Tracheal epithelial cell (primary cell): Measurements from ENCODE around the gene GZMM. TPM values are rescaled to one million over a fixed set of nuclear protein-coding genes. Genes with fewer than 3 reads are reported as not detected.

Experiments
- total RNA-seq: library from RNA; depleted of rRNA; stranded (reverse); fragments of >200 nt; gene quantifications from 2 replicates; pipeline ENCODE4 v1.2.1, GENCODE V29; 2014

GZMM gene
- not detected in 2 replicates for total RNA-seq

GRCh38 chr19:543910-544608 is at the start of gene GZMM:
TSS of gene GZMM (plus strand) at chr19:544053. CDS start at chr19:544072, 19 bp downstream.

GRCh38 chr19:496112-496665 is 47.7 kb upstream of the GZMM start, which contains the start of gene MADCAM1:
TSS of gene MADCAM1 (plus strand) at chr19:496486. CDS start at chr19:496500, 14 bp downstream.

GRCh38 chr19:507286-508203 is 36.3 kb upstream of the GZMM start, which contains the start of gene TPGS1:
TSS of gene TPGS1 (plus strand) at chr19:507497. CDS start at chr19:507507, 10 bp downstream.

GRCh38 chr19:531753-532560 is 11.9 kb upstream of the GZMM start, which contains the start of gene CDC34:
TSS of gene CDC34 (plus strand) at chr19:531760. CDS start at chr19:531932, 172 bp downstream.

GRCh38 chr19:572140-572742 is 28.4 kb downstream of the GZMM start, which contains the start of gene BSG:
TSS of gene BSG (plus strand) at chr19:572596. CDS start at chr19:572635, 39 bp downstream.

GRCh38 chr19:589693-590395 is 46.0 kb downstream of the GZMM start, which contains the start of gene HCN2:
TSS of gene HCN2 (plus strand) at chr19:589881. CDS start at chr19:589946, 65 bp downstream.

Other genes starting within 250 kb of the GZMM start
- 6.3 and 31.8 TPM in 2 replicates for gene MIER2, start 199.3 kb upstream of the GZMM start, total RNA-seq
- gene C2CD4C, start 134.9 kb upstream of the GZMM start, total RNA-seq: 0.48 and 1.7 TPM in 2 replicates
- gene SHC2, start 83.0 kb upstream of the GZMM start, total RNA-seq: 0.85 and 2.4 TPM in 2 replicates
- gene MADCAM1, start 47.6 kb upstream of the GZMM start, total RNA-seq: under 0.01 and 0.43 TPM in 2 replicates
- gene TPGS1, start 36.6 kb upstream of the GZMM start, total RNA-seq: 19.8 and 40.7 TPM in 2 replicates
- 111 and 129 TPM in 2 replicates for gene CDC34, start 12.3 kb upstream of the GZMM start, total RNA-seq
- 447 and 481 TPM in 2 replicates for gene BSG, start 28.5 kb downstream of the GZMM start, total RNA-seq
- 0.21 and 0.24 TPM in 2 replicates for gene HCN2, start 45.8 kb downstream of the GZMM start, total RNA-seq
- gene POLRMT, start 89.5 kb downstream of the GZMM start, total RNA-seq: 34.5 and 37.7 TPM in 2 replicates
- gene FGF22, start 95.8 kb downstream of the GZMM start, total RNA-seq: not detected in 2 replicates
- 50.8 and 79.9 TPM in 2 replicates for gene RNF126, start 119.2 kb downstream of the GZMM start, total RNA-seq
- gene FSTL3, start 132.3 kb downstream of the GZMM start, total RNA-seq: 263 and 426 TPM in 2 replicates
- gene PRSS57, start 151.4 kb downstream of the GZMM start, total RNA-seq: not detected in 2 replicates
- gene PALM, start 164.9 kb downstream of the GZMM start, total RNA-seq: under 0.01 and 1.2 TPM in 2 replicates
- gene MISP, start 207.1 kb downstream of the GZMM start, total RNA-seq: 76.4 and 100 TPM in 2 replicates